HepG2 (cell line): ENCODE results near the gene PWP2. TPM values are rescaled to one million over a fixed set of nuclear protein-coding genes. Genes with fewer than 3 reads are reported as not detected.

Source experiments
- ATAC-seq: fragments of 200-7000 bp; cut with Tn5 transposase; 3 replicates; pipeline ENCODE4 v1.9.1; 2020; ENCODE audit warnings: mild to moderate bottlenecking, moderate library complexity
- BruUV-seq: library from RNA; stranded (reverse); fragments of 400-500 nt; replicated peaks from 2 replicates; lab custom pipeline; 2021; lab: Mats Ljungman, UMichigan
- CTCF ChIA-PET: fragments of 300-600 bp; formaldehyde crosslinking; extraction: SDS; loops from one replicate; lab custom pipeline; 2021; ENCODE audit warnings: low total read pairs, inconsistent platforms, low intra/inter-chr PET ratio; lab: Yijun Ruan, JAX
- POLR2A ChIA-PET: fragments of 350-600 bp; sonication (Branson Sonifier 250); formaldehyde crosslinking; loops from one replicate; lab custom pipeline; 2020; ENCODE audit warnings: antibody characterized with exemption, inconsistent platforms; lab: Yijun Ruan, JAX
- DNase-seq: peaks from one replicate; pipeline ENCODE4 v3.0.0-alpha.2; 2015; ENCODE audit warnings: low spot score
- FAIRE-seq: peaks from 3 replicates; lab custom pipeline; 2011; peaks lifted over from hg19 to GRCh38; lab: Jason Lieb, UNC
- H2AFZ ChIP-seq: one replicate; pipeline ENCODE4 v1.6.1; 2011; ENCODE audit warnings: low read length, inconsistent platforms
- H3K27ac ChIP-seq: fragments of 300-600 bp; 3 replicates; pipeline ENCODE4 v1.8.0; 2011; ENCODE audit warnings: mixed run types, mild to moderate bottlenecking, mixed read lengths, low read length, inconsistent platforms; ENCODE audit not compliant: insufficient read depth; ENCODE audit errors: extremely low read length
- H3K27me3 ChIP-seq, 2 experiments: fragments of 200-600 bp in 1 of 2; 2 replicates in 1 of 2; 3 replicates in 1 of 2; pipeline versions ENCODE4 v1.6.0 to v1.8.0; 2011; ENCODE audit warnings: low read length in 2 of 2, mild to moderate bottlenecking in 2 of 2, moderate library complexity in 2 of 2, inconsistent platforms in 1 of 2; ENCODE audit not compliant: insufficient read depth in 2 of 2, control insufficient read depth in 1 of 2
- H3K36me3 ChIP-seq, 2 experiments: fragments of 200-600 bp in 1 of 2; replicated peaks in 1 of 2; 2 replicates in 1 of 2; 3 replicates in 1 of 2; pipeline versions ENCODE4 v1.5.1 to v1.8.0; 2011; ENCODE audit warnings: low read length in 2 of 2, inconsistent platforms in 1 of 2; ENCODE audit not compliant: insufficient read depth in 2 of 2, control insufficient read depth in 1 of 2
- H3K4me1 ChIP-seq: 2 replicates; pipeline ENCODE4 v1.5.1; 2012; ENCODE audit warnings: low read length, inconsistent platforms; ENCODE audit not compliant: insufficient read depth
- H3K4me2 ChIP-seq: 2 replicates; pipeline ENCODE4 v1.6.0; 2011; ENCODE audit warnings: low read depth, low read length, inconsistent platforms
- H3K4me3 ChIP-seq, 3 experiments: fragments of 200-600 bp in 1 of 3; sonication (generic), shearing (Covaris generic) in 1 of 3; replicated peaks in 1 of 3; 2 replicates each; pipeline ENCODE4 v1.5.1; 2011 to 2016; ENCODE audit warnings: low read length in 3 of 3, inconsistent platforms in 2 of 3, low read depth in 2 of 3, mild to moderate bottlenecking in 2 of 3, control low read depth in 1 of 3, mixed read lengths in 1 of 3; ENCODE audit not compliant: insufficient read depth in 1 of 3
- H3K79me2 ChIP-seq: one replicate; pipeline ENCODE4 v1.6.1; 2011; ENCODE audit warnings: low read length, inconsistent platforms; ENCODE audit not compliant: insufficient read depth
- H3K9ac ChIP-seq: 2 replicates; pipeline ENCODE4 v1.6.0; 2011; ENCODE audit warnings: mild to moderate bottlenecking, low read depth, low read length, inconsistent platforms; ENCODE audit not compliant: insufficient read depth
- H3K9me3 ChIP-seq: 2 replicates; pipeline ENCODE4 v1.5.1; 2012; ENCODE audit warnings: mild to moderate bottlenecking, low read length
- H4K20me1 ChIP-seq: 2 replicates; pipeline ENCODE4 v1.6.0; 2011; ENCODE audit warnings: inconsistent platforms, mild to moderate bottlenecking, low read length, moderate library complexity; ENCODE audit not compliant: insufficient read depth
- ELF3 ChIP-seq: IDR thresholded peaks from 2 replicates; pipeline ENCODE4 v1.6.1; 2016; ENCODE audit warnings: missing genetic modification reagents, missing compliant biosample characterization
- HHEX ChIP-seq: IDR thresholded peaks from 2 replicates; pipeline ENCODE4 v1.6.1; 2016; ENCODE audit warnings: control low read depth
- HNRNPUL1 ChIP-seq: fragments of 200-400 bp; formaldehyde crosslinking; IDR thresholded peaks from 2 replicates; pipeline ENCODE4 v1.6.1; 2017; ENCODE audit warnings: low read depth, mild to moderate bottlenecking, low read length, moderate library complexity
- KDM5B ChIP-seq: sonication (generic); formaldehyde crosslinking; IDR thresholded peaks from 2 replicates; pipeline ENCODE4 v1.4.0; 2020; ENCODE audit warnings: missing genetic modification reagents, mild to moderate bottlenecking, borderline replicate concordance
- NFYC ChIP-seq: IDR thresholded peaks from 2 replicates; pipeline ENCODE4 v1.6.1; 2016; ENCODE audit warnings: missing genetic modification reagents, missing compliant biosample characterization
- NPAS2 ChIP-seq: sonication (generic); formaldehyde crosslinking; IDR thresholded peaks from 2 replicates; pipeline ENCODE4 v1.8.0; 2022; ENCODE audit warnings: mild to moderate bottlenecking, missing genetic modification reagents, borderline replicate concordance
- SP2 ChIP-seq: sonication (generic); formaldehyde crosslinking; IDR thresholded peaks from 2 replicates; pipeline ENCODE4 v1.5.1; 2020; ENCODE audit warnings: mild to moderate bottlenecking, missing genetic modification reagents
- TEAD3 ChIP-seq: optimal IDR thresholded peaks from 2 replicates; pipeline ENCODE3; 2016; ENCODE audit warnings: borderline replicate concordance
- ZNF263 ChIP-seq: sonication (generic); formaldehyde crosslinking; IDR thresholded peaks from 2 replicates; pipeline ENCODE4 v1.4.0; 2020; ENCODE audit warnings: missing genetic modification reagents
- ZNF317 ChIP-seq: sonication (generic); formaldehyde crosslinking; IDR thresholded peaks from 2 replicates; pipeline ENCODE4 v1.5.0; 2020; ENCODE audit warnings: mild to moderate bottlenecking, missing genetic modification reagents
- ZNF607 ChIP-seq: sonication (generic); formaldehyde crosslinking; IDR thresholded peaks from 2 replicates; pipeline ENCODE4 v1.5.1; 2020; ENCODE audit warnings: missing genetic modification reagents, mild to moderate bottlenecking, borderline replicate concordance
- WGBS: methylation state at CpG from one replicate; pipeline ENCODE4 v1.1.6; 2017; ENCODE audit warnings: low lambda C conversion rate; 5-methylcytosine and 5-hydroxymethylcytosine counted together
- in situ Hi-C: cut with HindIII; loops from 2 replicates; pipeline ENCODE4 v1.10.0; 2017; ENCODE audit warnings: low pct_unique_long_range_greater_than_20kb; ENCODE audit not compliant: extremely low pct_ligation_motif_present
- intact Hi-C: fragments of 100-400 bp; cut with micrococcal nuclease; formaldehyde crosslinking; loops from one replicate; pipeline ENCODE4 v1.10.0; 2022; ENCODE audit not compliant: unreplicated experiment
- polyA plus RNA-seq, 8 experiments: library from polyadenylated mRNA; depleted of rRNA in 3 of 8; stranded (reverse) in 7 of 8; unstranded in 1 of 8; fragments of >200 nt; fragmentation: Illumina TruSeq in 4 of 8; extraction: Trizol in 4 of 8; gene quantifications; 2 replicates each; pipeline versions ENCODE4 v1.2.1 to v1.2.3, GENCODE V29; 2011 to 2016; ENCODE audit warnings: low read depth in 4 of 8, missing spikeins in 1 of 8, mixed read lengths in 1 of 8; ENCODE audit not compliant: insufficient read depth in 1 of 8
- total RNA-seq, 5 experiments: library from RNA; depleted of rRNA; stranded (reverse); fragments of >200 nt; fragmentation: Illumina TruSeq; extraction: Trizol; gene quantifications; 2 replicates each; pipeline ENCODE4 v1.2.3, GENCODE V29; 2016; ENCODE audit warnings: low read depth in 1 of 5
- TF ChIP-seq, protein P1 (sequence below): sonication (generic); formaldehyde crosslinking; IDR thresholded peaks from 2 replicates; pipeline ENCODE4 v1.4.0; 2020; ENCODE audit warnings: missing genetic modification reagents
- TF ChIP-seq, protein P2 (sequence below): sonication (generic); formaldehyde crosslinking; IDR thresholded peaks from 2 replicates; pipeline ENCODE4 v1.8.0; 2022; ENCODE audit warnings: mild to moderate bottlenecking, missing genetic modification reagents, moderate library complexity

Gene PWP2
- total and polyA plus RNA-seq, 2 of the 13 experiments (the other 11 are each of a cell fraction or from before 2014, with no cell fraction given): 7.7 to 17.0 TPM

DNA sequence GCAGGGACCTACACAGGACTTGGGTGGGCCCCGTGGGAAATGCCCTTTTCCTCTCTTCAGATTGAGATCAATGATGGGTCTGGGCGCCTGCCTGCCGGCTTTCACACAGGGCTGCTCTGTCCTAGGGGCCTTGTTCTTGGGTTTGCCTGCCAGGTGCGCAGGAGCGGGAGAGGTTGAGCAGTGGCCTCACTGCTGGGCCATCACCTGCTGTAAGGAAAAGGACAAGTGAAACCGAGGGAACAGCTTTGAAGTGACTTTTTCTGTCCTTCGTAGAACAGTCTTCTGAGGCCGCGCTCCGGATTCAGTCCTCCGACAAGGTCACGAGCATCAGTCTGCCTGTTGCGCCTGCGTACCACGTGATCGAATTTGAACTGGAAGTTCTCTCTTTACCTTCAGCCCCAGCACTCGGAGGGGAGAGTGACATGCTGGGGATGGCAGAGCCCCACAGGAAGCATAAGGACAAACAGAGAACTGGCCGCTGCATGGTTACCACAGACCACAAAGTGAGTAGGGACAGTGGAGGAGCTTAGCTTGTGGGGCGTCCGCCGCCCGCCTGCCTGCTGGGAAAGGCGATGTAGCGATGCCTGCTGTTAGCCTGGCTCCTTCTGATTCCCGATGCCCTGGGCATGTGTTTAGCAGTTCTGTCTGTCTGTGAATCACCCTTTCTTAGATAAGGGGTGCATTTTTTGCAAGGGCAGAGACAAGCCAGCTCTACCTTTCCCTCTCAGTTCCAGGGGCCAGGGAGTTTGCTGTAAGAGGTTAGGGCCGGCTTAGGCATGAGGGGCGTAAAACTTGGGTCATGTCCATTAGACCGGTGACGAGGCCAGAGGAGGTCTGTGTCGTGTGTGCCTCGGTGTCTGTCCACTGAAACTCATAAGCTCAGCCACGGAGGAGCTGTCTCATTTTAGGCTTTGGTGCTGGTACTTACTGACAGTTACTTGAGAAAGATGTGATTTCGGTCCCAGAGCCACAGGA, 19.5 kb upstream of the PWP2 start:
- ChIA-PET POLR2A (no interaction called here), CTCF (no interaction called here)
- Histone ChIP-seq H3K79me2 (no peaks in the 10 kb centered on the region), H2AFZ (no peak overlapping the region), H3K36me3 (peaks cover 18 to 67% of the 10 kb centered on the region in 2 experiments; a peak in 4 of 5 replicates), H3K9ac (no peak overlapping the region), H3K9me3 (no peaks in the 10 kb centered on the region), H3K27me3 (no peaks in the 10 kb centered on the region), H3K27ac (no peak overlapping the region), H3K4me3 (no peak overlapping the region), H3K4me2 (no peak overlapping the region), H3K4me1 (no peaks in the 10 kb centered on the region), H4K20me1 (no peaks in the 10 kb centered on the region)
- WGBS: 98% methylated on average over 23 of the region's 33 CpGs
- intact Hi-C loops: no loop called here
- BruUV-seq: no TSS peak
- in situ Hi-C loops: no loop called here
- no peak for ATAC-seq
- FAIRE-seq: no peak
- TF ChIP-seq HHEX (CRISPR knock-in tag) (no peak), HNRNPUL1 (no peak), ELF3 (CRISPR knock-in tag) (no peak), ZNF607 (CRISPR knock-in tag) (no peak), SP2 (CRISPR knock-in tag) (no peak), ZNF317 (CRISPR knock-in tag) (no peak), TEAD3 (CRISPR knock-in tag) (no peak), NFYC (no peak), NPAS2 (CRISPR knock-in tag) (no peak), ZNF263 (CRISPR knock-in tag) (no peak), KDM5B (CRISPR knock-in tag) (no peak)
- TF ChIP-seq, protein P1, sequence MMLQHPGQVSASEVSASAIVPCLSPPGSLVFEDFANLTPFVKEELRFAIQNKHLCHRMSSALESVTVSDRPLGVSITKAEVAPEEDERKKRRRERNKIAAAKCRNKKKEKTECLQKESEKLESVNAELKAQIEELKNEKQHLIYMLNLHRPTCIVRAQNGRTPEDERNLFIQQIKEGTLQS (CRISPR knock-in tag): no peak
- TF ChIP-seq, protein P2, sequence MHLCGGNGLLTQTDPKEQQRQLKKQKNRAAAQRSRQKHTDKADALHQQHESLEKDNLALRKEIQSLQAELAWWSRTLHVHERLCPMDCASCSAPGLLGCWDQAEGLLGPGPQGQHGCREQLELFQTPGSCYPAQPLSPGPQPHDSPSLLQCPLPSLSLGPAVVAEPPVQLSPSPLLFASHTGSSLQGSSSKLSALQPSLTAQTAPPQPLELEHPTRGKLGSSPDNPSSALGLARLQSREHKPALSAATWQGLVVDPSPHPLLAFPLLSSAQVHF (CRISPR knock-in tag): no peak
- no peak for DNase-seq
